GM19193 (cell line): ENCODE results near the gene POSTN.

Experiments
- POLR2A ChIP-seq: IDR thresholded peaks from 4 replicates; pipeline ENCODE4 v1.6.1; 2011; ENCODE audit not compliant: insufficient read depth, insufficient read length; ENCODE audit errors: extremely low read depth

Gene POSTN

GRCh38 chr13:37601648-37602440, 3.3 kb upstream of the POSTN start:
- TF ChIP-seq POLR2A: no peak

- no peak for TF ChIP-seq POLR2A
Measured at GRCh38 chr13:37599519-37599918, 951 bp upstream of the POSTN start.

GRCh38 chr13:37597477-37598025, 1.0 kb downstream of the POSTN start:
- TF ChIP-seq POLR2A: no peak

GRCh38 chr13:37596805-37597204, 1.8 kb downstream of the POSTN start:
- no peak for TF ChIP-seq POLR2A

- TF ChIP-seq POLR2A: no peak
Measured at GRCh38 chr13:37595162-37595561, 3.4 kb downstream of the POSTN start.

GRCh38 chr13:37594550-37594949, 4.0 kb downstream of the POSTN start:
- TF ChIP-seq POLR2A: no peak

GRCh38 chr13:37587236-37587635, 11.3 kb downstream of the POSTN start:
- TF ChIP-seq POLR2A: no peak

- TF ChIP-seq POLR2A: no peak
Measured at GRCh38 chr13:37586164-37586563, 12.4 kb downstream of the POSTN start.

- TF ChIP-seq POLR2A: no peak
Measured at GRCh38 chr13:37585541-37585940, 13.0 kb downstream of the POSTN start.

GRCh38 chr13:37576601-37577000, 22.0 kb downstream of the POSTN start:
- no peak for TF ChIP-seq POLR2A

- no peak for TF ChIP-seq POLR2A
Measured at GRCh38 chr13:37565425-37565824, 33.1 kb downstream of the POSTN start.

GRCh38 chr13:37561031-37561430, 37.5 kb downstream of the POSTN start:
- no peak for TF ChIP-seq POLR2A

GRCh38 chr13:37560526-37560925, 38.0 kb downstream of the POSTN start:
- TF ChIP-seq POLR2A: no peak

GRCh38 chr13:37546087-37546486, 52.5 kb downstream of the POSTN start:
- no peak for TF ChIP-seq POLR2A

- TF ChIP-seq POLR2A: no peak
Measured at GRCh38 chr13:37544995-37545394, 53.6 kb downstream of the POSTN start.

GRCh38 chr13:37539976-37540605, 58.5 kb downstream of the POSTN start:
- no peak for TF ChIP-seq POLR2A
